H9 (cell line): ENCODE data around the gene BICDL1. TPM values are rescaled to one million over a fixed set of nuclear protein-coding genes. Genes with fewer than 3 reads are reported as not detected.
"Not testable (repeated sequence)": the region's sequence is repeated elsewhere in the genome, so short reads cannot be mapped to it uniquely, and the experiment has no call there.

ENCODE experiments used
- DNase-seq: peaks from one replicate; pipeline ENCODE4 v3.0.0-alpha.2; 2017
- H2AFZ ChIP-seq: one replicate; pipeline ENCODE4 v1.6.1; 2013; ENCODE audit warnings: mild to moderate bottlenecking, low read length, control low read depth, moderate library complexity
- H2AK5ac ChIP-seq: 2 replicates; pipeline ENCODE4 v1.6.1; 2013; ENCODE audit warnings: low read length, control low read depth, mixed read lengths; ENCODE audit not compliant: insufficient read length
- H2BK120ac ChIP-seq: one replicate; pipeline ENCODE4 v1.6.1; 2013; ENCODE audit warnings: low read depth, mild to moderate bottlenecking, low read length, control low read depth, inconsistent platforms; ENCODE audit not compliant: poor library complexity, severe bottlenecking
- H2BK12ac ChIP-seq: 2 replicates; pipeline ENCODE4 v1.6.1; 2013; ENCODE audit warnings: low read length, control low read depth, mixed read lengths, low read depth; ENCODE audit not compliant: insufficient read length
- H2BK15ac ChIP-seq: 2 replicates; pipeline ENCODE4 v1.6.1; 2013; ENCODE audit warnings: low read depth, low read length, control low read depth
- H2BK20ac ChIP-seq: one replicate; pipeline ENCODE4 v1.6.1; 2013; ENCODE audit warnings: low read depth, mild to moderate bottlenecking, low read length, control low read depth, inconsistent platforms; ENCODE audit not compliant: poor library complexity, severe bottlenecking
- H2BK5ac ChIP-seq: 2 replicates; pipeline ENCODE4 v1.6.1; 2013; ENCODE audit warnings: low read length, control low read depth, mixed read lengths; ENCODE audit not compliant: insufficient read length
- H3K14ac ChIP-seq: 2 replicates; pipeline ENCODE4 v1.6.1; 2013; ENCODE audit warnings: low read length, control low read depth; ENCODE audit not compliant: insufficient read depth
- H3K18ac ChIP-seq: 2 replicates; pipeline ENCODE4 v1.6.1; 2013; ENCODE audit warnings: low read depth, mild to moderate bottlenecking, mixed read lengths, low read length, control low read depth; ENCODE audit not compliant: insufficient read length
- H3K23ac ChIP-seq: 2 replicates; pipeline ENCODE4 v1.6.1; 2013; ENCODE audit warnings: low read length, control low read depth, mixed read lengths, low read depth; ENCODE audit not compliant: insufficient read length
- H3K23me2 ChIP-seq: 2 replicates; pipeline ENCODE4 v1.6.1; 2013; ENCODE audit warnings: low read depth, mild to moderate bottlenecking, mixed read lengths, low read length, control low read depth; ENCODE audit not compliant: insufficient read length, poor library complexity, severe bottlenecking
- H3K27ac ChIP-seq: 2 replicates; pipeline ENCODE4 v1.5.1; 2013; ENCODE audit warnings: low read length, control low read depth, mixed read lengths, low read depth; ENCODE audit not compliant: insufficient read length
- H3K27me3 ChIP-seq: 2 replicates; pipeline ENCODE4 v1.6.1; 2013; ENCODE audit warnings: low read length, control low read depth, inconsistent platforms; ENCODE audit not compliant: insufficient read depth
- H3K4ac ChIP-seq: 2 replicates; pipeline ENCODE4 v1.6.1; 2013; ENCODE audit warnings: low read depth, mild to moderate bottlenecking, control low read depth, inconsistent platforms, low read length, moderate library complexity
- H3K4me1 ChIP-seq: 2 replicates; pipeline ENCODE4 v1.6.1; 2013; ENCODE audit warnings: low read length, control low read depth, inconsistent platforms; ENCODE audit not compliant: insufficient read depth
- H3K4me2 ChIP-seq: 2 replicates; pipeline ENCODE4 v1.6.1; 2013; ENCODE audit warnings: low read length, control low read depth, mixed read lengths; ENCODE audit not compliant: insufficient read length, insufficient read depth
- H3K56ac ChIP-seq: 2 replicates; pipeline ENCODE4 v1.6.1; 2013; ENCODE audit warnings: low read depth, mild to moderate bottlenecking, mixed read lengths, low read length, control low read depth; ENCODE audit not compliant: insufficient read length
- H3K79me1 ChIP-seq: 2 replicates; pipeline ENCODE4 v1.6.1; 2013; ENCODE audit warnings: low read depth, mild to moderate bottlenecking, moderate library complexity, low read length, control low read depth, inconsistent platforms; ENCODE audit not compliant: insufficient read depth, poor library complexity, severe bottlenecking
- H3K79me2 ChIP-seq: 2 replicates; pipeline ENCODE4 v1.6.1; 2013; ENCODE audit warnings: low read length, control low read depth, inconsistent platforms; ENCODE audit not compliant: insufficient read depth
- H3K9ac ChIP-seq: 2 replicates; pipeline ENCODE4 v1.6.1; 2013; ENCODE audit warnings: low read length, control low read depth, mixed read lengths; ENCODE audit not compliant: insufficient read length; ENCODE audit errors: extremely low read depth
- H3K9me3 ChIP-seq: one replicate; pipeline ENCODE4 v1.6.1; 2013; ENCODE audit warnings: low read depth, low read length, inconsistent platforms; ENCODE audit not compliant: control insufficient read depth
- H3T11ph ChIP-seq: one replicate; pipeline ENCODE4 v1.6.1; 2013; ENCODE audit warnings: mild to moderate bottlenecking, low read length, control low read depth, inconsistent platforms
- H4K20me1 ChIP-seq: one replicate; pipeline ENCODE4 v1.6.1; 2013; ENCODE audit not compliant: control insufficient read depth, insufficient read length, insufficient read depth
- H4K5ac ChIP-seq: 2 replicates; pipeline ENCODE4 v1.6.1; 2013; ENCODE audit warnings: low read depth, mild to moderate bottlenecking, mixed read lengths, low read length, control low read depth; ENCODE audit not compliant: insufficient read length
- H4K8ac ChIP-seq: replicated peaks from 2 replicates; pipeline ENCODE4 v1.6.1; 2013; ENCODE audit warnings: low read length, control low read depth, mixed read lengths, low read depth; ENCODE audit not compliant: insufficient read length
- H4K91ac ChIP-seq: 2 replicates; pipeline ENCODE4 v1.6.1; 2013; ENCODE audit warnings: low read depth, mild to moderate bottlenecking, moderate library complexity, mixed read lengths, low read length, control low read depth; ENCODE audit not compliant: insufficient read length
- H3K27ac Mint-ChIP-seq, 3 experiments: 2 replicates in 2 of 3; 3 replicates in 1 of 3; pipeline ENCODE4 v1.8.0; 2020 to 2021; ENCODE audit warnings: mixed read lengths in 3 of 3, mild to moderate bottlenecking in 1 of 3, moderate library complexity in 1 of 3
- H3K27me3 Mint-ChIP-seq: 2 replicates; pipeline ENCODE4 v1.8.0; 2021; ENCODE audit warnings: low read depth, mild to moderate bottlenecking, moderate library complexity, mixed read lengths
- H3K36me3 Mint-ChIP-seq, 3 experiments: 2 replicates in 2 of 3; 3 replicates in 1 of 3; pipeline ENCODE4 v1.8.0; 2020 to 2021; ENCODE audit warnings: low read depth in 3 of 3, mixed read lengths in 3 of 3; ENCODE audit not compliant: insufficient read depth in 1 of 3
- H3K4me1 Mint-ChIP-seq, 2 experiments: 2 replicates each; pipeline ENCODE4 v1.8.0; 2020; ENCODE audit warnings: mixed read lengths in 2 of 2
- H3K4me3 Mint-ChIP-seq, 2 experiments: 2 replicates in 1 of 2; 3 replicates in 1 of 2; pipeline ENCODE4 v1.8.0; 2020 to 2021; ENCODE audit warnings: mild to moderate bottlenecking in 2 of 2, mixed read lengths in 2 of 2, moderate library complexity in 1 of 2
- H3K9me3 Mint-ChIP-seq, 2 experiments: 2 replicates in 1 of 2; 3 replicates in 1 of 2; pipeline ENCODE4 v1.8.0; 2020; ENCODE audit warnings: mild to moderate bottlenecking in 2 of 2, mixed read lengths in 2 of 2, moderate library complexity in 1 of 2
- CTCF ChIP-seq: fragments of 200-600 bp; sonication (generic); conservative IDR thresholded peaks from 3 replicates; pipeline ENCODE4 v1.8.0; 2021; ENCODE audit warnings: antibody characterized with exemption, mild to moderate bottlenecking
- WGBS: extraction: QIAGEN DNeasy Blood & Tissue Kit; methylation state at CpG from one replicate; pipeline ENCODE4 v1.1.7; 2013; ENCODE audit warnings: missing lambda C conversion rate, low lambda C conversion rate, mixed read lengths; ENCODE audit not compliant: insufficient read length; ENCODE audit errors: extremely low coverage; 5-methylcytosine and 5-hydroxymethylcytosine counted together
- total RNA-seq: library from RNA; stranded (reverse); gene quantifications from 2 replicates; pipeline ENCODE4 v1.2.1, GENCODE V29; 2021

Gene BICDL1
- total RNA-seq, 1 experiment from 2014 or later, result 13.8 TPM

DNA sequence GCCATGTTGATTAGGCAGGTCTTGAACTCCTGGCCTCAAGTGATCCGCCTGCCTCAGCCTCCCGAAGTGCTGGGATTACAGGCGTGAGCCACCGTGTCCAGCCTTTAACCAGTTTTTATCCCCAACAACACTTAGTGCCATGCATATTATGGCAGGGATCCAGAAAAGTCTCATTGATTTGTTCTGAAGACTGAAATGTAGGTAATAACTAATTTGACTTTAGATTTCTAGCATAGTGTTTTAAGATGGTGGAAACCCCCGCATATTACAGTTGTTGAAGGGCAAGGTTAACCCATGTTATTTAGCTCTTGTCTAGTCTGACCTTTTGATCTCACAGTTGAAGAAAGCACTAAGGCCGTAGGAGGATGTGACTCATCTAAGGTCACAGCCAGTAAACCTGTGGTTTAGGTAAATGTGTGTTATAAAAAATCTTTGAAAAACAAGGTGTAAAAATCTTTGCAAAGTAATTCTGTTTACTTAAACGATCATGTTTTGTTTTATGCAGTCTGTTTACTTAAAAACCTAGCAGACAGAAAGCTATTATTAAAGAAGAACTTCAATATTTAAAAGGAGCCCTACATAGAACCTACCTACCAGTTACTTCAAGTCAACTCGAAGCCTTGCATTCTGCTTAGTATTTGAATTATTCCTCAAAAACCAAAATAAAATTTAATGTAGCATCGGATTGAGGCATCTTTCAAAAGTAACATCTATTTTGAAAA lies 24.8 kb downstream of the BICDL1 start:
- Histone ChIP-seq H3K14ac (no peak overlapping the region), H3K4me2 (no peak overlapping the region)
- H3K27ac Mint-ChIP-seq, result no peak overlapping the region

GRCh38 chr12:120014381-120014735 lies 25.3 kb downstream of the BICDL1 start:
- H3K23ac ChIP-seq, H4K5ac ChIP-seq, H4K91ac ChIP-seq, H2AK5ac ChIP-seq, H3K27me3 Mint-ChIP-seq, H3K9me3 ChIP-seq, H4K8ac ChIP-seq, H3K56ac ChIP-seq, H2BK5ac ChIP-seq, H2BK15ac ChIP-seq, H3K9me3 Mint-ChIP-seq, H3K4me2 ChIP-seq, H3K23me2 ChIP-seq, H3K14ac ChIP-seq, H3K18ac ChIP-seq, H3K4me1 ChIP-seq, H3K27ac Mint-ChIP-seq, H3K4me3 Mint-ChIP-seq, H3K79me1 ChIP-seq, H3K27me3 ChIP-seq, H3K27ac ChIP-seq, H3K4ac ChIP-seq, H2BK12ac ChIP-seq, H2BK20ac ChIP-seq, H3K79me2 ChIP-seq, H4K20me1 ChIP-seq, H3T11ph ChIP-seq, H2BK120ac ChIP-seq, H3K36me3 Mint-ChIP-seq, DNase-seq, H2AFZ ChIP-seq, H3K9ac ChIP-seq: not testable (repeated sequence)
- no CpG with 5 or more reads among the region's 11 CpGs for WGBS
- peaks cover 11 to 14% of the 10 kb centered on the region in 2 experiments; a peak in 3 of 4 replicates for H3K4me1 Mint-ChIP-seq

More for the DNA sequence above, 24.8 kb downstream of the BICDL1 start:
- no peak overlapping the region for H2BK120ac ChIP-seq
- H3K4me1 ChIP-seq, result no peaks in the 10 kb centered on the region
- H2AK5ac ChIP-seq, result no peak overlapping the region
- no peak overlapping the region for H4K5ac ChIP-seq
- H2BK5ac ChIP-seq, result no peak overlapping the region
- no peaks in the 10 kb centered on the region for H3K27me3 ChIP-seq
- no peaks in the 10 kb centered on the region for H4K20me1 ChIP-seq
- H2BK15ac ChIP-seq, result no peak overlapping the region
- Mint-ChIP-seq H3K36me3 (peaks cover 0 to 2% (median 0%) of the 10 kb centered on the region in 3 experiments; a peak in 3 of 7 replicates), H3K27me3 (no peaks in the 10 kb centered on the region), H3K9me3 (no peaks in the 10 kb centered on the region), H3K4me1 (peaks cover 11 to 14% of the 10 kb centered on the region in 2 experiments; a peak in 3 of 4 replicates), H3K4me3 (no peak overlapping the region)
- no peak overlapping the region for H3K23ac ChIP-seq
- H2BK12ac ChIP-seq, result no peak overlapping the region
- H3K27ac ChIP-seq, result no peak overlapping the region
- H3K79me1 ChIP-seq, result no peaks in the 10 kb centered on the region
- no peak overlapping the region for H2AFZ ChIP-seq
- H3K79me2 ChIP-seq, result peaks cover 1% of the 10 kb centered on the region; the same call in 1 of the 2 replicates
- H4K91ac ChIP-seq, result no peak overlapping the region
- TF ChIP-seq CTCF, result no peak
- H3K56ac ChIP-seq, result no peak overlapping the region
- H3T11ph ChIP-seq, result no peak overlapping the region
- no peak overlapping the region for H3K4ac ChIP-seq
- H3K18ac ChIP-seq, result no peak overlapping the region
- H2BK20ac ChIP-seq, result no peak overlapping the region
- H3K23me2 ChIP-seq, result no peaks in the 10 kb centered on the region
- H4K8ac ChIP-seq, result no peak overlapping the region
- DNase-seq, result no peak
- no peak overlapping the region for H3K9ac ChIP-seq
- WGBS, result no CpG with 5 or more reads among the region's 9 CpGs
- no peaks in the 10 kb centered on the region for H3K9me3 ChIP-seq
